HG03045 (cell line): ENCODE data around the gene NDRG3.
"Not testable (repeated sequence)": the region's sequence is repeated elsewhere in the genome, so short reads cannot be mapped to it uniquely, and the experiment has no call there.

Experiments
- ATAC-seq: cut with Tn5 transposase; IDR thresholded peaks from one replicate; pipeline ENCODE4 v1.9.1; 2021; ENCODE audit warnings: mild to moderate bottlenecking, moderate library complexity; ENCODE audit not compliant: unreplicated experiment

NDRG3 gene

DNA sequence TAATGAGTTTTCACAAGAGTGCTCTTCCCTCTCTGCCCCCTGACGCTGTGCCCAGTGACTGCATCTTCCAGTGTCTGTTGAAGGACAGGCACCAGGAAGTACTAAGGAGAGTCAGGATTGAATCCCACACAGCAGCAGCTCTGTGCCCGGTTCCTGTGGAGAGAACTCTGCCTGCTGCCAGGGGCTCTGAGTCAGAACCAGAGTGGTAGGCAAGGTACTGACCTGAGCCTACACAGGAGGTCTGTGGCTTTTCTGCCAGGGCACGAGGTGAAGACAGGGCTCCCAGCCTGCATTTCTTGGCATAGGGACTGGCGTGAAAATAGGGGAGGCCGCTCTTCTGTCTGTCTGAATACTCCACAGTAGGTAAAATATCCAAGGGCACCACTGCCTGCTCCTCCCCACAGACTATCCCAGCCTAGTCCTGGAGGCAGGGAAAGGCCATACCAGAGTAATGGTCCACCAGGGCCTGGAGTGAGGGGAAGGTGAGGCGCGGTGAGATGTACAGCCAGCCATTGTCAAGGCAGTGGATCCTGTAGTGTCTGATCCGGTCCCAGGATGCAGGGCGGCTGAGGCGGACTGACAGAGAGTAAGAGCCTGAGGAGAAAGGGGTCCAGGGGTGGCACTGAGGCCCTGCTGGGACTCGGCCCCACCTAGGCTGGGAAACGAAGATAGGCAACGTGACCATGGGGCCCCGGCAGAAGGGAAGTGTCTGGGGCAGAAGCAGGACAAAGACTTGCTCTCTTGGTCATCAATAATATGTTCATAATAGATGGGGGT lies 130.9 kb downstream of the NDRG3 start:
- ATAC-seq = no peak

- no peak for ATAC-seq
Observed at GRCh38 chr20:36613974-36614373, 131.9 kb downstream of the NDRG3 start.

DNA sequence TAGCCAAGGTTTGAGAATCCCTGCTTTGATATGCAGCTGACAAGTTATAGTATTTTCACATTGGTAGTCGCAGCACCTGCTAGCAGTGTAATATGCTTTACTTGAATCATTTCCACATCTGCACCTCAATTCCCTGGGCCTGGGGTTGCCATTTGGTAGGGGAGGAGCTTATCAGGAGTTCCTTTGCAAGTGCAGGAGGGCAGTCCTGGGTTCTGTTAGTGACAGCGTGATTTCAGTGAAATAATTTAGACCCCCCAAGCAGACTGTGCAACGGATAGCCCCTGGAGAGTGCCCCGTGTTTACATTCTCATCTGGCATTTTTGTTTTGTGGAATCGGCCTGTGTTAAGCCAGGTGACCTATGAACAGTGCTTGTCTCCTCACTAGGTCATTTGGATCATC lies 134.3 kb downstream of the NDRG3 start:
- ATAC-seq = no peak

GRCh38 chr20:36608388-36608728 lies 137.5 kb downstream of the NDRG3 start:
- not testable (repeated sequence) for ATAC-seq

DNA sequence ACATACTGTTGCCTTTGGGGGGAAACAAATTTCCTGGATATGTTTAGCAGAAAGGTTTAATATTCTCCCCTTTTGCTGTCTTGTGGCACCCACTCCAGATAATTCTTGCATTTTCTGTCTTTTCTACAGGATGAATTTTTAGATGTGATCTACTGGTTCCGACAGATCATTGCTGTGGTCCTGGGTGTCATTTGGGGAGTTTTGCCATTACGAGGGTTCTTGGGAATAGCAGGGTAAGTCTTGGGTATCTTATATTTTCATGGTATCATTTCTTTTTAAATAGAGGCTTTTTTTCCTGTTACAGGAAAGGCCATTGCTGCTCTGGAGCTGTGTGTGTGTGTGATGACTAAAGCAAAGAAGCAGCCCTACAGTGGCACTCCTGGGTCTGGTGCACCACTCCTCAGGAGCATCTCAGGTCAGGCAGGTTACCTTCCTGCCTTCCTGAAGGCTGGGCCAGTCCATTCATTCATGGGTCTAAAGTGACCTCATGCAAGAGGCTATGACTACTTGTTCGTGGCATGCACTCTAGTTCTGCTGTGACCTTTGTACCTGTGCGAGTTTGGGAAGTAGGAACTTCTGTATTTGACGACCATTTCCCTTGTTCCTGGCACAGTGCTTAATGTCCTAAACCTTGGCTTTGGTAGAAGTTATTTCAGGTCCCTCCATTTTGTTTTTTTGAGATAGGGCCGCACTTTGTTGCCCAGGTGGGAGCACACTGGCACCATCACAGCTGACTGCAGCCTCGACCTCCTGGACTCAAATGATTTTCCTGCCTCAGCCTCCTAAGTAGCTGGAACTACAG lies 138.1 kb downstream of the NDRG3 start:
- no peak for ATAC-seq

DNA sequence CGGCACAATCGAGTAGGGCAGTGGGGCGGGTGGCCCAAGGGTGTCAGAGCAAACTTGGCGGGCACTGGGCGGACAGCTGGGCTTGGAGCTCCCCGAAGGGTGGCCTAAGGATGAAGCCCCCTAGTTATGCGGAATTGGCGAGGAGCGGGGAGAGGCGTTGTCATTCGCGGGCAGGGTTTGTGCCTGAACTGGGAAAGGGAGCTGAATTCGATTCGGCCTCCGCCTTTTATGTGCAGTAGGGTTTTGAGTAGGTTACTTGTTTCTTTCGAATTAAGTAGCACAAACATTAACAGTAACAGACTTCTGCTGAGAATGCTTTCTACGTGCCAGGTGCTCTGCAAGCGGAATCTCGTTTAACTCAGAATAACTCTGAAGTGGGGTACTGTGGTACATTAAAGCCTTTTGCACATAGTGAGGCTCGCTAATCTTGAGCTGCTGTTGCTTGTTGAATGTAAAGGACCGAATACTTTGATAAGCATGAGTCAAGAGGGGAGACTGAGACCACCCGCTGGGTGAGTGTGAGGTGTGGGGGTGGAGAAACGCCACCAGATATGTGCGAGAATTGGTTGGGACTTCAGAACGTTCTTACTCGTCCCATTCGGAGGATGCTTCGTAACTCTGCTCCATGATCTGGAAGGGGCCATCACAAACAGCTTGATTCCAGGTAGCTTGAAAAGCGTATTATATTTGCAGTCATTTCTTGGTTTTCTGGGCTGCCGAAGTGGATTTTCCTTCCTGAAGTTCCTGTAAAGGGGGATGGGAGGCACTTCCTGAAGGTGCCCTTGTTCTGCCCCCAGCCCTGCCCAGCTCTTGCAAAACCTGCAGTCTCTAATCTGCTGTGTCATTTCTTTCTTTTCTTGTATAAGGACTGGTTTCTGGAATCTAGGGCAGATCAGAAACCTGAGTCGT lies 139.5 kb downstream of the NDRG3 start:
- no peak for ATAC-seq

- ATAC-seq = peak; percentile 88
Observed at GRCh38 chr20:36605399-36606157, 140.3 kb downstream of the NDRG3 start, which contains the start of gene RAB5IF. Gene RAB5IF, plus strand, starts transcription at chr20:36605779. Its CDS starts 173 bp downstream, at chr20:36605952.

DNA sequence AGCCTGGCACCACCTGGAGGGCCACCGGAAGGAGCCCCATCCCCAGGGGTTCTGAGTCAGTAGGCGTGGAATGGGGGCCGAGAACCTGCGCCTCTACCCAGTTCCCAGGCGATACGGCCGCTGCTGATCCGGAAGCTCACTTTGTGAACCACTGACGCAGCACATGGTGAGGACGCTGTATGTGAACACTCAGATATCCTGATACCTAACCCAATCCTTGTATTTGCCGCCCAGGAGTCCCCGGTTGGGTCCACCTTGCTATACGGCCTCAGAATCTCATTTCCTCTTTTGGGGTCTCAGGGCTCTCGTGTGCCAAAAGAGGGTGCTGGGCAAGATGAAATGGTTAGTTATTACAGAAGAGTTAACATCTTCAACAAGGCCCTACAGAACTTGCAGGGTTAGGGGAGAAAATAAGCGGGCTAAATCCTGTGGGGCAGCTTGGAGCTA lies 140.9 kb downstream of the NDRG3 start:
- peak; percentile 22 for ATAC-seq
